Suprapubic skin (tissue), 4 donors: ENCODE measurements around the gene EBNA1BP2. TPM values are rescaled to one million over a fixed set of nuclear protein-coding genes. Genes with fewer than 3 reads are reported as not detected.
"Not testable (repeated sequence)": the region's sequence is repeated elsewhere in the genome, so short reads cannot be mapped to it uniquely, and the experiment has no call there.

ENCODE experiments used
- DNase-seq, 2 donors: peaks; one replicate each; pipeline ENCODE4 v3.0.0-alpha.2; 2019; ENCODE audit warnings: low spot score in 2 of 2
- H3K27ac ChIP-seq: fragments of 200-600 bp; sonication (generic); one replicate; pipeline ENCODE4 v1.5.1; 2019
- H3K27me3 ChIP-seq: fragments of 200-600 bp; sonication (generic); one replicate; pipeline ENCODE4 v1.5.1; 2019
- H3K36me3 ChIP-seq: fragments of 200-600 bp; sonication (generic); one replicate; pipeline ENCODE4 v1.5.1; 2019
- H3K4me1 ChIP-seq: fragments of 200-600 bp; sonication (generic); one replicate; pipeline ENCODE4 v1.5.1; 2019
- H3K4me3 ChIP-seq: fragments of 200-600 bp; sonication (generic); one replicate; pipeline ENCODE4 v1.5.1; 2019; ENCODE audit warnings: mild to moderate bottlenecking
- H3K9me3 ChIP-seq: fragments of 200-600 bp; sonication (generic); one replicate; pipeline ENCODE4 v1.5.1; 2019
- CTCF ChIP-seq, 2 donors: fragments of 200-600 bp in 1 of 2; fragments of 450-650 bp in 1 of 2; sonication (generic) in 1 of 2; IDR thresholded peaks; one replicate each; pipeline ENCODE4 v1.5.1; 2016 to 2019; ENCODE audit warnings: antibody characterized with exemption in 2 of 2, mild to moderate bottlenecking in 1 of 2, moderate library complexity in 1 of 2
- EP300 ChIP-seq: sonication (generic); formaldehyde crosslinking; IDR thresholded peaks from one replicate; pipeline ENCODE4 v1.6.1; 2017; ENCODE audit warnings: antibody characterized with exemption
- POLR2A ChIP-seq, 2 donors: fragments of 450-650 bp; IDR thresholded peaks; one replicate each; pipeline ENCODE4 v1.6.1; 2017; ENCODE audit warnings: antibody characterized with exemption in 2 of 2, mild to moderate bottlenecking in 2 of 2, moderate library complexity in 2 of 2
- POLR2AphosphoS5 ChIP-seq, 3 donors: sonication (generic); formaldehyde crosslinking; IDR thresholded peaks; one replicate each; pipeline ENCODE4 v1.6.1; 2017; ENCODE audit warnings: antibody characterized with exemption in 3 of 3
- WGBS: methylation state at CpG from one replicate; pipeline ENCODE4 v1.1.5; 2018; 5-methylcytosine and 5-hydroxymethylcytosine counted together
- total RNA-seq, 4 donors: library from RNA; depleted of rRNA; stranded (reverse); fragments of >200 nt; gene quantifications; one replicate each; pipeline ENCODE4 v1.1.0, GENCODE V29; 2016

The EBNA1BP2 gene
- total RNA-seq, 4 donors from 2014 or later, result 34.7 to 67.0 (median 56.4) TPM

GRCh38 chr1:43129426-43129825 is 42.7 kb downstream of the EBNA1BP2 start:
- Histone ChIP-seq H3K27me3 (no peaks in the 10 kb centered on the region), H3K4me3 (no peak overlapping the region), H3K4me1 (no peaks in the 10 kb centered on the region), H3K27ac (no peak overlapping the region), H3K9me3 (no peaks in the 10 kb centered on the region), H3K36me3 (no peaks in the 10 kb centered on the region)
- TF ChIP-seq POLR2AphosphoS5 (IDR thresholded peaks at IDR 0.05) (no peak), POLR2A (IDR thresholded peaks at IDR 0.05) (no peak), EP300 (no peak), CTCF (IDR thresholded peaks at IDR 0.05) (no peak)
- 81% methylated on average over 5 of the region's 5 CpGs for WGBS
- no peak for DNase-seq

DNA sequence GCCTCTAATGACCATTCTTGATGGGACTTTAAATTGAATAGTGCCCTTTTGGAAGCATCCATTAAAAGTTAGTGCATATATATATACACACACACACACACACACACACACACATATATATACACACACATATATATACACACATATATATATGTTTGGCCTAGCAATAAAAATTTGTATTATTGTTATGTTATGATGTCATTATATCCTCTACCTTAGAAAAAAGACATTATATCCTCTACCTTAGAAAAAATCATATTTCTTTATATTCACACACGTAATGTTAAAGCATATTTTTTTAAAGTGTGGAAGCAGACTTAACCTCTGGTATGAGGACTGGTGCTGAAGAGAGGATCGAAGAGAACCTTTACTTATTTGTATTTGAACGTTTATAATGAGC is 43.3 kb downstream of the EBNA1BP2 start:
- Histone ChIP-seq H3K27me3 (no peaks in the 10 kb centered on the region), H3K4me3 (no peak overlapping the region), H3K4me1 (no peaks in the 10 kb centered on the region), H3K36me3 (no peaks in the 10 kb centered on the region), H3K9me3 (no peaks in the 10 kb centered on the region), H3K27ac (no peak overlapping the region)
- DNase-seq, result no peak
- WGBS, result 87% methylated on average over 3 of the region's 3 CpGs
- TF ChIP-seq EP300 (no peak), CTCF (IDR thresholded peaks at IDR 0.05) (no peak), POLR2AphosphoS5 (IDR thresholded peaks at IDR 0.05) (no peak), POLR2A (IDR thresholded peaks at IDR 0.05) (no peak)

GRCh38 chr1:43123031-43123430 is 49.1 kb downstream of the EBNA1BP2 start:
- DNase-seq, result no peak
- no peaks in the 10 kb centered on the region for H3K9me3 ChIP-seq
- 55% methylated on average over 1 of the region's 1 CpG for WGBS
- H3K36me3 ChIP-seq, result no peaks in the 10 kb centered on the region
- H3K27me3 ChIP-seq, result no peaks in the 10 kb centered on the region
- H3K4me1 ChIP-seq, result peaks cover 10% of the 10 kb centered on the region
- H3K27ac ChIP-seq, result peak overlapping the region; percentile 3
- no peak for TF ChIP-seq POLR2AphosphoS5 (IDR thresholded peaks at IDR 0.05)
- TF ChIP-seq EP300, result no peak
- TF ChIP-seq POLR2A (IDR thresholded peaks at IDR 0.05), result no peak
- TF ChIP-seq CTCF (IDR thresholded peaks at IDR 0.05), result no peak
- no peak overlapping the region for H3K4me3 ChIP-seq

DNA sequence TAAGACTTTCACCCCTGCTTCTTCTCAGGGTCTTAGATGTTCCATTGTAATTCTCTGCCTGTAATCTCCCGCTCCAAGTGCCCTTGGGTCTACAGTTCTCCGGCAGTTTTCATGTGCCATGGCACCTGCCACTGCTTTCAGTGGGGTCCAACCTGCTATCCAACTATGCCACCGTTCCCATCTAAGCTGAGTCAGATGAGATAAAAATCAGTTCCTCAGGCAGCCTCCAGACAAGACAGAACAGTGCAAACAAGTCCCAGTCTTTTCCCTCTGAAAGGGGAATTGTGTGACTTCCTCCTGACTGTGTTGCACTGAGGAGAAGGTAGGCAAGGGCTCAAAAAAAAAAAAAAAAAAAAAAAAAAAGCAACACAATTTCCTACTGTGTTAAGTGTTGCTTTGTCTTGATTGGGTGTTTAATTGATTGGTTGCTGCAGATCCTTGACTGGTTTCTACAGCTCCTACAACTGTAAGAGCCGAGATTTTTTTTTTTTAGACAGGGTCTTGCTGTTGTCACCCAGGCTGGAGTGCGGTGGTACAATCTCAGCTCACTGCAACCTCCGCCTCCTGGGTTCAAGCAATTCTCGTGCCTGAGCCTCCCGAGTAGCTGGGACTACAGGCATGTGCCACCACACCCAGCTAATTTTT is 50.7 kb downstream of the EBNA1BP2 start:
- no peak for DNase-seq
- H3K27ac ChIP-seq, result peak overlapping the region; percentile 75

DNA sequence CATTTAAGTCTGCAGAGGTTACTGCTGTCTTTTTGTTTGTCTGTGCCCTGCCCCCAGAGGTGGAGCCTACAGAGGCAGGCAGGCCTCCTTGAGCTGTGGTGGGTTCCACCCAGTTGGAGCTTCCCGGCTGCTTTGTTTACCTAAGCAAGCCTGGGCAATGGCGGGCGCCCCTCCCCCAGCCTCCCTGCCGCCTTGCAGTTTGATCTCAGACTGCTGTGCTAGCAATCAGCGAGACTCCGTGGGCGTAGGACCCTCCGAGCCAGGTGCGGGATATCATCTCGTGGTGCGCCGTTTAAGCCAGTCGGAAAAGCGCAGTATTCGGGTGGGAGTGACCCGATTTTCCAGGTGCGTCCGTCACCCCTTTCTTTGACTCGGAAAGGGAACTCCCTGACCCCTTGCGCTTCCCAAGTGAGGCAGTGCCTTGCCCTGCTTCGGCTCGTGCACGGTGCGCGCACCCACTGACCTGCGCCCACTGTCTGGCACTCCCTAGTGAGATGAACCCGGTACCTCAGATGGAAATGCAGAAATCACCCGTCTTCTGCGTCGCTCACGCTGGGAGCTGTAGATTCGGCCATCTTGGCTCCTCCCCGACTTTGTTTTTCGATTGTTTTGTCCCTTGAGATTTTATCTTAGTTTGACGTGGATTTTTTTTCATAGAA is 52.0 kb downstream of the EBNA1BP2 start:
- H3K9me3 ChIP-seq, DNase-seq, H3K4me1 ChIP-seq, H3K27me3 ChIP-seq, H3K36me3 ChIP-seq: not testable (repeated sequence)
- H3K27ac ChIP-seq, result peak overlapping the region; percentile 75
- 52% methylated on average over 13 of the region's 35 CpGs for WGBS
- peak overlapping the region; percentile 43 for H3K4me3 ChIP-seq

More for the DNA sequence above, 50.7 kb downstream of the EBNA1BP2 start:
- peaks cover 10% of the 10 kb centered on the region for H3K4me1 ChIP-seq
- WGBS, result 58% methylated on average over 8 of the region's 8 CpGs
- no peaks in the 10 kb centered on the region for H3K27me3 ChIP-seq
- H3K9me3 ChIP-seq, result no peaks in the 10 kb centered on the region
- TF ChIP-seq CTCF (IDR thresholded peaks at IDR 0.05) (no peak), EP300 (no peak), POLR2AphosphoS5 (IDR thresholded peaks at IDR 0.05) (no peak), POLR2A (IDR thresholded peaks at IDR 0.05) (no peak)
- peak overlapping the region; percentile 43 for H3K4me3 ChIP-seq
- no peaks in the 10 kb centered on the region for H3K36me3 ChIP-seq

Other genes with a start within 250 kb of the EBNA1BP2 start
- 1,000 to 10,000 TPM in 1 of 4 donors, 100 to 1,000 TPM in 3; 466 to 1,239 (median 686) TPM for gene SLC2A1, start 213.4 kb downstream of the EBNA1BP2 start, total RNA-seq
- under 1 TPM in 3 of 4 donors, not detected in 1; 0.10 to 0.81 (median 0.11) TPM for gene CFAP57, start within 50 bp of the EBNA1BP2 start, total RNA-seq
- 10 to 100 TPM in 2 of 4 donors, 1 to 10 TPM in 2; 5.7 to 27.1 (median 14.8) TPM for gene TMEM125, start 97.7 kb upstream of the EBNA1BP2 start, total RNA-seq
- gene C1orf210, start 113.3 kb upstream of the EBNA1BP2 start, total RNA-seq, result 10 to 100 TPM in 3 of 4 donors, 1 to 10 TPM in 1; 4.3 to 20.9 (median 16.0) TPM
- 10 to 100 TPM in 3 of 4 donors, 1 to 10 TPM in 1; 5.4 to 19.0 (median 11.3) TPM for gene TIE1, start 128.7 kb upstream of the EBNA1BP2 start, total RNA-seq
- not detected for gene MPL, start 165.5 kb upstream of the EBNA1BP2 start, total RNA-seq
- gene CDC20, start 186.7 kb upstream of the EBNA1BP2 start, total RNA-seq, result 10 to 100 TPM in 1 of 4 donors, 1 to 10 TPM in 3; 5.8 to 11.6 (median 7.8) TPM
- gene ELOVL1, start 195.7 kb upstream of the EBNA1BP2 start, total RNA-seq, result 100 to 1,000 TPM; 149 to 434 (median 349) TPM
- 10 to 100 TPM; 26.8 to 43.2 (median 40.3) TPM for gene MED8, start 217.5 kb upstream of the EBNA1BP2 start, total RNA-seq
- 100 to 1,000 TPM in 1 of 4 donors, 10 to 100 TPM in 3; 44.2 to 132 (median 65.5) TPM for gene SZT2, start 217.6 kb upstream of the EBNA1BP2 start, total RNA-seq